Smooth muscle cell (in vitro differentiated cells): Measurements from ENCODE around the gene SLC6A19. TPM values are rescaled to one million over a fixed set of nuclear protein-coding genes. Genes with fewer than 3 reads are reported as not detected.

Experiments
- DNase-seq: peaks from one replicate; lab custom pipeline; 2025; ENCODE audit not compliant: unreplicated experiment; lab: John Stamatoyannopoulos, UW
- H2AFZ ChIP-seq: fragments of 200-600 bp; sonication (generic); 2 replicates; pipeline ENCODE4 v1.6.0; 2016; ENCODE audit warnings: antibody characterized with exemption, low read depth, mild to moderate bottlenecking
- H3F3A ChIP-seq: fragments of 200-600 bp; sonication (generic); 2 replicates; pipeline ENCODE4 v1.6.0; 2017; ENCODE audit warnings: antibody characterized with exemption, low read depth
- H3K27ac ChIP-seq: fragments of 200-600 bp; sonication (generic); 2 replicates; pipeline ENCODE4 v1.5.1; 2016; ENCODE audit warnings: low read depth, mild to moderate bottlenecking
- H3K27me3 ChIP-seq: fragments of 200-600 bp; sonication (generic); 2 replicates; pipeline ENCODE4 v1.6.1; 2016; ENCODE audit warnings: low read depth, mild to moderate bottlenecking
- H3K36me3 ChIP-seq: fragments of 200-600 bp; sonication (generic); 2 replicates; pipeline ENCODE4 v1.5.1; 2016; ENCODE audit warnings: low read depth
- H3K4me1 ChIP-seq: fragments of 200-600 bp; sonication (generic); 2 replicates; pipeline ENCODE4 v1.5.1; 2016; ENCODE audit warnings: low read depth
- H3K4me2 ChIP-seq: fragments of 200-600 bp; sonication (generic); 2 replicates; pipeline ENCODE4 v1.6.0; 2016; ENCODE audit warnings: mild to moderate bottlenecking
- H3K4me3 ChIP-seq: fragments of 200-600 bp; sonication (generic); 2 replicates; pipeline ENCODE4 v1.5.1; 2016; ENCODE audit warnings: mild to moderate bottlenecking
- H3K79me2 ChIP-seq: fragments of 200-600 bp; sonication (generic); 2 replicates; pipeline ENCODE4 v1.6.0; 2016; ENCODE audit warnings: low read depth, mild to moderate bottlenecking
- H3K9ac ChIP-seq: fragments of 200-600 bp; sonication (generic); 2 replicates; pipeline ENCODE4 v1.6.0; 2016; ENCODE audit warnings: low read depth
- H3K9me3 ChIP-seq: fragments of 200-600 bp; sonication (generic); replicated peaks from 2 replicates; pipeline ENCODE4 v1.5.1; 2016; ENCODE audit warnings: low read depth
- H4K20me1 ChIP-seq: fragments of 200-600 bp; sonication (generic); 2 replicates; pipeline ENCODE4 v1.6.0; 2016; ENCODE audit warnings: low read depth
- WGBS: methylation state at CpG from one replicate; pipeline ENCODE4 v1.1.7; 2016; ENCODE audit warnings: low lambda C conversion rate; 5-methylcytosine and 5-hydroxymethylcytosine counted together
- polyA plus RNA-seq: library from polyadenylated mRNA; unstranded; fragments of >200 nt; fragmentation: Nextera tagmentation; extraction: Ambion mirVana; gene quantifications from 2 replicates; pipeline ENCODE4 v1.2.1, GENCODE V29; 2016
- total RNA-seq: library from RNA; depleted of rRNA; stranded (reverse); fragments of >200 nt; gene quantifications from 2 replicates; pipeline ENCODE4 v1.2.3, GENCODE V29; 2014
- TF ChIP-seq, protein P1 (sequence below): fragments of 200-600 bp; sonication (generic); IDR thresholded peaks from 2 replicates; pipeline ENCODE4 v1.5.1; 2017; ENCODE audit warnings: borderline replicate concordance, mild to moderate bottlenecking, antibody characterized with exemption; ENCODE audit not compliant: insufficient read depth, poor library complexity, severe bottlenecking

Gene SLC6A19
- total and polyA plus RNA-seq, 2 experiments from 2014 or later, result not detected

GRCh38 chr5:1244976-1245375 is 43.6 kb downstream of the SLC6A19 start:
- H3K9ac ChIP-seq, result no peak overlapping the region
- H3K9me3 ChIP-seq, result no peaks in the 10 kb centered on the region
- DNase-seq, result no peak
- H3K4me2 ChIP-seq, result no peak overlapping the region
- WGBS, result 73% methylated on average over 10 of the region's 10 CpGs
- H4K20me1 ChIP-seq, result no peaks in the 10 kb centered on the region
- no peaks in the 10 kb centered on the region for H3F3A ChIP-seq
- H3K4me1 ChIP-seq, result no peaks in the 10 kb centered on the region
- no peak overlapping the region for H3K27ac ChIP-seq
- no peak overlapping the region for H3K4me3 ChIP-seq
- no peaks in the 10 kb centered on the region for H3K79me2 ChIP-seq
- H3K27me3 ChIP-seq, result no peaks in the 10 kb centered on the region
- no peak overlapping the region for H2AFZ ChIP-seq
- TF ChIP-seq, protein P1, sequence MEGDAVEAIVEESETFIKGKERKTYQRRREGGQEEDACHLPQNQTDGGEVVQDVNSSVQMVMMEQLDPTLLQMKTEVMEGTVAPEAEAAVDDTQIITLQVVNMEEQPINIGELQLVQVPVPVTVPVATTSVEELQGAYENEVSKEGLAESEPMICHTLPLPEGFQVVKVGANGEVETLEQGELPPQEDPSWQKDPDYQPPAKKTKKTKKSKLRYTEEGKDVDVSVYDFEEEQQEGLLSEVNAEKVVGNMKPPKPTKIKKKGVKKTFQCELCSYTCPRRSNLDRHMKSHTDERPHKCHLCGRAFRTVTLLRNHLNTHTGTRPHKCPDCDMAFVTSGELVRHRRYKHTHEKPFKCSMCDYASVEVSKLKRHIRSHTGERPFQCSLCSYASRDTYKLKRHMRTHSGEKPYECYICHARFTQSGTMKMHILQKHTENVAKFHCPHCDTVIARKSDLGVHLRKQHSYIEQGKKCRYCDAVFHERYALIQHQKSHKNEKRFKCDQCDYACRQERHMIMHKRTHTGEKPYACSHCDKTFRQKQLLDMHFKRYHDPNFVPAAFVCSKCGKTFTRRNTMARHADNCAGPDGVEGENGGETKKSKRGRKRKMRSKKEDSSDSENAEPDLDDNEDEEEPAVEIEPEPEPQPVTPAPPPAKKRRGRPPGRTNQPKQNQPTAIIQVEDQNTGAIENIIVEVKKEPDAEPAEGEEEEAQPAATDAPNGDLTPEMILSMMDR, result no peak
- no peaks in the 10 kb centered on the region for H3K36me3 ChIP-seq

GRCh38 chr5:1245905-1246576 is 44.6 kb downstream of the SLC6A19 start:
- TF ChIP-seq, protein P1, result no peak
- H2AFZ ChIP-seq, result no peak overlapping the region
- no peaks in the 10 kb centered on the region for H3F3A ChIP-seq
- 92% methylated on average over 26 of the region's 58 CpGs for WGBS
- no peak for DNase-seq
- H3K27me3 ChIP-seq, result no peaks in the 10 kb centered on the region
- no peaks in the 10 kb centered on the region for H4K20me1 ChIP-seq
- no peaks in the 10 kb centered on the region for H3K9me3 ChIP-seq
- H3K4me3 ChIP-seq, result no peak overlapping the region
- H3K9ac ChIP-seq, result no peak overlapping the region
- H3K4me1 ChIP-seq, result no peaks in the 10 kb centered on the region
- no peaks in the 10 kb centered on the region for H3K79me2 ChIP-seq
- no peak overlapping the region for H3K4me2 ChIP-seq
- H3K27ac ChIP-seq, result no peak overlapping the region
- H3K36me3 ChIP-seq, result no peaks in the 10 kb centered on the region

DNA sequence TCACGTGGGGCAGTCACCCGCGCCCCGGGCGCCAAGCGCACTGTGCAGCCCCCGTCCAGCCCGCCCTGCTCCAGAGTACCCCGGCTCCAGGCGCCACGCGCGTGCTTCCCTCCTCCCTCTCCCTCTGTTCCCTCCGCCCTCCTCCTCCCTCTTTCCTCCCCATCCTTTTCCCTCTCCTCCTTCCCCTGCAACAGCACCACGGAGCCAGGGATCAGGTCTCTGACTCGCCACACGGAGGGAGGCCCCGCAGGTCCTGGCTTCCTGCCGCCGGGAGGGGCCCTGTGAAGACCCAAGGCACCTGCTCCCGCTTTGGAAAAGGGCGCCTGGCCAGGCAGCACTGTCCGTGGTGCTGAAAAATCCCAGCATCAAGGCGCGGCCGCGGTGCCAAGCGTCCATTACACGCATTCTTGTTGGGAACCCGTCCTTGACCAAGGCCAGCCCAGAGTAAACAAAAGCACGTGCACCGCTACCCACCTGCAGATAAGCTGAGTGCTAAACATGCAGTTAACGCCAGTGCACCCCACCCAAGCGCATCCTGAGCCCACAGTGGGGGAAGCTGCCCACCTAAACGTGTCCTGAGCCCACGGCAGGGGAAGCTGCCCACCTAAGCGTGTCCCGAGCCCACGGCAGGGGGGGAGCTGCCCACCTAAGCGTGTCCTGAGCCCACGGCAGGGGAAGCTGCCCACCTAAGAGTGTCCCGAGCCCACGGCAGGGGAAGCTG is 45.5 kb downstream of the SLC6A19 start:
- Histone ChIP-seq H3K79me2 (no peaks in the 10 kb centered on the region), H2AFZ (no peak overlapping the region), H3K9me3 (no peaks in the 10 kb centered on the region), H3K4me1 (no peaks in the 10 kb centered on the region), H3K4me3 (no peak overlapping the region), H4K20me1 (no peaks in the 10 kb centered on the region), H3K27me3 (no peaks in the 10 kb centered on the region), H3K36me3 (no peaks in the 10 kb centered on the region), H3F3A (no peaks in the 10 kb centered on the region), H3K9ac (no peak overlapping the region), H3K4me2 (no peak overlapping the region), H3K27ac (no peak overlapping the region)
- TF ChIP-seq, protein P1, result no peak
- WGBS, result 48% methylated on average over 39 of the region's 43 CpGs
- DNase-seq, result no peak
